ENCODE results near the gene ZBTB20. TPM values are rescaled to one million over a fixed set of nuclear protein-coding genes. Genes with fewer than 3 reads are reported as not detected.
A peak's percentile ranks its signal among the peaks of the same experiment; 100 is the strongest.

The ZBTB20 gene
- total RNA-seq, 1 donor from 2014 or later: 62.0 TPM

- H3K27ac ChIP-seq (replicated peaks): no peak overlapping the region
- TF ChIP-seq, protein P1, sequence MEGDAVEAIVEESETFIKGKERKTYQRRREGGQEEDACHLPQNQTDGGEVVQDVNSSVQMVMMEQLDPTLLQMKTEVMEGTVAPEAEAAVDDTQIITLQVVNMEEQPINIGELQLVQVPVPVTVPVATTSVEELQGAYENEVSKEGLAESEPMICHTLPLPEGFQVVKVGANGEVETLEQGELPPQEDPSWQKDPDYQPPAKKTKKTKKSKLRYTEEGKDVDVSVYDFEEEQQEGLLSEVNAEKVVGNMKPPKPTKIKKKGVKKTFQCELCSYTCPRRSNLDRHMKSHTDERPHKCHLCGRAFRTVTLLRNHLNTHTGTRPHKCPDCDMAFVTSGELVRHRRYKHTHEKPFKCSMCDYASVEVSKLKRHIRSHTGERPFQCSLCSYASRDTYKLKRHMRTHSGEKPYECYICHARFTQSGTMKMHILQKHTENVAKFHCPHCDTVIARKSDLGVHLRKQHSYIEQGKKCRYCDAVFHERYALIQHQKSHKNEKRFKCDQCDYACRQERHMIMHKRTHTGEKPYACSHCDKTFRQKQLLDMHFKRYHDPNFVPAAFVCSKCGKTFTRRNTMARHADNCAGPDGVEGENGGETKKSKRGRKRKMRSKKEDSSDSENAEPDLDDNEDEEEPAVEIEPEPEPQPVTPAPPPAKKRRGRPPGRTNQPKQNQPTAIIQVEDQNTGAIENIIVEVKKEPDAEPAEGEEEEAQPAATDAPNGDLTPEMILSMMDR (IDR thresholded peaks at IDR 0.05; ENCODE audit: borderline replicate concordance): no peak
- H3K36me3 ChIP-seq: no peaks in the 10 kb centered on the region
- no peak for DNase-seq
- no peaks in the 10 kb centered on the region for H3K27me3 ChIP-seq (ENCODE audit: low read depth)
- peaks cover 29% of the 10 kb centered on the region for H3K4me1 ChIP-seq
- intact Hi-C loops (cut with micrococcal nuclease): no loop called here
- no peaks in the 10 kb centered on the region for H3K9me3 ChIP-seq (replicated peaks)
- no peak overlapping the region for H3K4me3 ChIP-seq
Measured at GRCh38 chr3:114525278-114525677, 621.8 kb downstream of the ZBTB20 start.

- Histone ChIP-seq H3K4me1 (peaks cover 53% of the 10 kb centered on the region), H3K27ac (replicated peaks) (peak overlapping the region; percentile 41), H3K4me3 (no peak overlapping the region), H3K27me3 (ENCODE audit: low read depth) (no peaks in the 10 kb centered on the region), H3K9me3 (replicated peaks) (no peaks in the 10 kb centered on the region), H3K36me3 (no peaks in the 10 kb centered on the region)
- intact Hi-C loops (cut with micrococcal nuclease): no loop called here
- TF ChIP-seq, protein P1 (IDR thresholded peaks at IDR 0.05; ENCODE audit: borderline replicate concordance): no peak
- DNase-seq: no peak
Measured at GRCh38 chr3:114519415-114519814, 627.7 kb downstream of the ZBTB20 start.

DNA sequence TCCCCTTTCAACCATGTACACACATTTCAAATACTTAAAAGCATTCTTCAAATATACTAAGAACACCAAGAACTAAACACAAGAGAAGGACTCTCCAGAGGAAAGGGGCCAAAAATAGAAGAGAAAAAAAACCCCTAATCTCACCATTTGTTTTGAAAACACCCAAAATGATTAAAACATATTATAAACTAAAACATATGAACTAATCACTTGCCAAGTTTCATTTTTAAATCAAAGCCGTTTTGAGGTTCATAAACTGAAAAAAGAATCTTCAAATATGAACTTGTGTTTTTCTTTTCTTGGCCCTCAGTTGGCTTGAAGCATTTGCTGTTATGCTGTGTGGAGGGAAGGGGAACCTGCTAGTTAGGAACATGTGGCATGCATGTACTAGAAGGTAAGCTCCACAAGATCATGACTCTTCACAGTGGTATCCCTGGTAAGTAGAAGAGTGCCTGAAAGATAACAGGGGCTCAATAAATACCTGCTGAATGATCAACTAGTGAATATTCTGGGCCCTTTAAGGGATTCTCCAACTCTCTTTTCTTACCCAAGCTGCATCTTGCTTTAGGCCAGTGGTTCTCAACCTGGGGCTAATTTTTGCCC lies 628.8 kb downstream of the ZBTB20 start:
- Histone ChIP-seq H3K4me3 (no peak overlapping the region), H3K9me3 (replicated peaks) (no peaks in the 10 kb centered on the region), H3K27me3 (ENCODE audit: low read depth) (no peaks in the 10 kb centered on the region), H3K27ac (replicated peaks) (peak overlapping the region; percentile 41), H3K4me1 (peaks cover 58% of the 10 kb centered on the region), H3K36me3 (no peaks in the 10 kb centered on the region)
- intact Hi-C loops (cut with micrococcal nuclease): no loop called here
- TF ChIP-seq, protein P1 (IDR thresholded peaks at IDR 0.05; ENCODE audit: borderline replicate concordance): no peak
- no peak for DNase-seq

DNA sequence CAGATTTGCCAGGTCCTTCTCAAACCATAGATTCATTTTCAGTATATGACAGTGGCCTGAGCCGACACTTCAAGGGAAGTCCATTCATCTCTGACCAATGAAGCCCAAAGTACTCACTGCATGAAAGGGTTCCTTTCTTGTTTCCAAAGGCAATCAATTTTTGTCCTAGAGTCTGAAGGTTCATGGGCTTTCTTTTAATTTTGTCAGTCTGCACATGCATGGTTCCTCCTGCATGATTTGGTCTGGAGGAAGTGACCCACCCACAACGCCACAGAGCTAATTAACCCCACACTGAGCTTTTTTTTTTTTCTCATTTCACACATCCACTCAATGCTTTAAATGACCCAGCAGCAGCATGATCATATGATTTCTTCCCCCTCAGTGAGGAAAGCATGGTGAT lies 636.9 kb downstream of the ZBTB20 start:
- Histone ChIP-seq H3K4me3 (no peak overlapping the region), H3K9me3 (replicated peaks) (no peaks in the 10 kb centered on the region), H3K27me3 (ENCODE audit: low read depth) (no peaks in the 10 kb centered on the region), H3K27ac (replicated peaks) (no peak overlapping the region), H3K4me1 (peaks cover 67% of the 10 kb centered on the region), H3K36me3 (no peaks in the 10 kb centered on the region)
- TF ChIP-seq, protein P1 (IDR thresholded peaks at IDR 0.05; ENCODE audit: borderline replicate concordance): no peak
- intact Hi-C loops (cut with micrococcal nuclease): no loop called here
- DNase-seq: no peak

DNA sequence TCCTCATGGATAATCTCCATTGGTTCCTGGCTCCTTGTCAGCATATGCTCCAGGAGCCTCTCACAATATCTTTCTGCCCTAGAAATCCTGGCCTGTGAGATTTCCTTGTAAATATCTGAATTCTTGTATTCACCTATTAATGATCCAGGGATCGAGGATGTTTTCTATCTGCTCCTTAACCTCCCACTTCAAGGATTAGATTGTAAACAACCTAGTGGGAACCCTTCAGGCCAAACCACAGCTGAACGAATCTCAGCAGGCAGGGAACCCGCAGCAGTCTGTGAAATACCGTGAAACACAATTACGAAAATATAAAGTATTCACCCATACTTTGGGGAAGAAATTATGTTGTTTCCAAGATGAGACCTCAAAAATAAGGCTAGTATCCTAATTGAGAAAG lies 637.3 kb downstream of the ZBTB20 start:
- no peak for DNase-seq
- no peaks in the 10 kb centered on the region for H3K36me3 ChIP-seq
- no peaks in the 10 kb centered on the region for H3K9me3 ChIP-seq (replicated peaks)
- H3K4me1 ChIP-seq: peaks cover 71% of the 10 kb centered on the region
- H3K27me3 ChIP-seq (ENCODE audit: low read depth): no peaks in the 10 kb centered on the region
- H3K4me3 ChIP-seq: no peak overlapping the region
- intact Hi-C loops (cut with micrococcal nuclease): no loop called here
- TF ChIP-seq, protein P1 (IDR thresholded peaks at IDR 0.05; ENCODE audit: borderline replicate concordance): no peak
- no peak overlapping the region for H3K27ac ChIP-seq (replicated peaks)
